OCI-M1 (cell line): ENCODE data around the gene APBB3.

ENCODE experiments used
- DNase-seq: peaks from one replicate; lab custom pipeline; 2025; lab: John Stamatoyannopoulos, UW

APBB3 gene

DNA sequence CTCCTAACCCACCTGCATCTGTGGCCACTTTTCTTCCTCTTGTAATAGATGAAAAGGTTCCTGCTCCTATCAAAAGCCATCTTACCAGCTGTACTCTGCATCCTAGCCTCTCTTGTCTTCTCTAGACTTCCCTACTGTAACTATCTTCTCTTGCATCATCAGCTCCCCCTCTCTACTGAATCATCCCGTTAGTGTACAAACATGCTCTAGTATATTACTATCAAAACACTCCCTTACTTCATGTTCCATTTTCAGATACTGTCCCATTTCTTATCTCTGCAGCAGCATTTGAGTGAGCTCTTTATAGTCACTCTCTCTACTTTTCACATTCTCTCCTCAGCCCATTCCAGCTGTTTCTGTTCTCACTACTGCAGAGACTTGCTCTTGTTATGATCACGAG is 9.9 kb downstream of the APBB3 start:
- DNase-seq: peak; percentile 65

- DNase-seq: peak; percentile 26
Observed at GRCh38 chr5:140553657-140554056, 10.7 kb downstream of the APBB3 start.

GRCh38 chr5:140551872-140552271 is 12.5 kb downstream of the APBB3 start:
- no peak for DNase-seq

GRCh38 chr5:140550147-140551079 is 14.0 kb downstream of the APBB3 start:
- DNase-seq: no peak

DNA sequence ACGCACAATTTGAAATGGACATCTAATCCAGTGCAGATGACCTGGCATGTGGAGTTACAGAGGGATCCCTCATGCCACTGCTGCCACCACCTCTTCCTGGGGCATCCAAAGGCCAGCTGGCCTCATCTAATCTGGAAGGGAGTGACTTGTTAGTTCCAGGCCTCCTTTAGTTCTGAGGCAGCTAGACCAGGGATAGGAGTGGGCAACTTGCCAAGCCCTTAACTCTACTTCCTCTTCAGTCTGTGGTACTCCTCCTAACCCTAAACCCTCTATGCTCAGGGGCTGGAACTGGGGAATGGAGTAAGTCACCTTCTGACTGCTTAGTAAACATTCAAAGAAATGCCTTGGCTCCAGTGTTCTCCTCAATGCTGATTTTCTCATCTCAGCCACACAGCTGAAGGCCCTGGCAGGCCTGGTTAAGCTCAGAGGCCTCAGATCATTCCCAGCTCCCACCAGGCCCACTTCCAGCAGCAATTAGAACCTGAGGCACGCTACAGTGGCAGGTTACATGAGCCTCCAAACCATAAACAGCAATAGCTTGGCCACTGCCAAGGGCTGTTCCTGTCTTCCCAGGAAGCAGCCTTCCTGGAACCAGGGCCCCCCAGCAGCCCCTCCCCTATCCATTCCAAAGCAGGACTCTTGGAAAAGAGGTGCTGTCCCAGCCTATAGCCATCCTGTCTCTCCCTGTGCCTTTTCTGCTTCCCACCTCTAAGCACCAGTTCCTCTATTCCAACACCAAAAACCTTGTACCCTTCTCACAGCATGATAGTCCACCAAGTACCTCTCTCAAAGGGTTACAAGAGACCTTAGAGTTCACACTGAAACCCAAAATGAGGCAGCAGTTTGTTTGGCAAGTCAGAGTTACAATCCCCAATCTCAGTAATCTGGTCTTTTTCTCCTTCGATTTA is 14.9 kb downstream of the APBB3 start:
- DNase-seq: peak; percentile 85

GRCh38 chr5:140548791-140549190 is 15.6 kb downstream of the APBB3 start:
- no peak for DNase-seq

- DNase-seq: peak; percentile 62
Observed at GRCh38 chr5:140548300-140548688, 16.1 kb downstream of the APBB3 start.

DNA sequence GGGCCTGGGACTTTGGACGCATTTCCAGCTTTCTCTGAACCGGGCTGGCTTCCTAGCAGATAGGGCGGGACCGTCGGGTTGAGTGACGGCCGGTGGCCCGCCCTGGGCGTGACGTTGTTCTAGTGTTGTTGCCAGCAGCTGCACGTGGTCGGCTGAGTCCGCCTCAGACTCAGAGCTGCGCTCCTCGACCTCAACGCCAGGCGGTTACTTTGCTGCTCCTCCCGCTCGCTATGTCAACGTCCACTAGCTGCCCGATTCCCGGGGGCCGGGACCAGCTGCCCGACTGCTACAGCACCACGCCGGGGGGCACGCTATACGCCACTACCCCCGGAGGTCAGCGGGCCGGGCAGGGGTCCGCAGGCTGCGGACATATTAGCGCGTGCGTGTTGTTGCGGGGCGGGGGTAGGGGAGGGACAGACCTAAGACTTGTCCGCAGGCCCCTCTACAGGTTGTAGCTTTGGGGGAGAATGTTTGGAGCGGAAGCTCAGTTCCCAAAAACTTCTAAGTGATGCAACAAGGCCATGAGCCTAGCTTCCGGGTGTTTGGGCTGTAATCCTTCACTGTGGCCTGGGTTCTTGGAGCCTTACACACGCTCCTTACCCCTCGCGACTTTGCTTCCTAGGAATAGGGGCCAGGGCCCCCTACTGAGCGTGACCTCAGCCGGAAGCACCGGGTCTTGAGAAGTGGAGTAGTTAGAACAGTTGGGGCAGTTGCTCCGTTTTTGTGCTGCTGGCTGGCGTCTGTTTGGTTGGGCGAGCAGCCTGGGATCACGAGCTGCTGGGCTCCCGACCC is 16.7 kb downstream of the APBB3 start, which contains the start of gene EIF4EBP3:
TSS of gene EIF4EBP3 (plus strand) at position 155 of the 792 bp plus-strand sequence. CDS start at position 231, 76 bp downstream.
- DNase-seq: peak; percentile 96

GRCh38 chr5:140546851-140547507 is 17.4 kb downstream of the APBB3 start:
- no peak for DNase-seq

DNA sequence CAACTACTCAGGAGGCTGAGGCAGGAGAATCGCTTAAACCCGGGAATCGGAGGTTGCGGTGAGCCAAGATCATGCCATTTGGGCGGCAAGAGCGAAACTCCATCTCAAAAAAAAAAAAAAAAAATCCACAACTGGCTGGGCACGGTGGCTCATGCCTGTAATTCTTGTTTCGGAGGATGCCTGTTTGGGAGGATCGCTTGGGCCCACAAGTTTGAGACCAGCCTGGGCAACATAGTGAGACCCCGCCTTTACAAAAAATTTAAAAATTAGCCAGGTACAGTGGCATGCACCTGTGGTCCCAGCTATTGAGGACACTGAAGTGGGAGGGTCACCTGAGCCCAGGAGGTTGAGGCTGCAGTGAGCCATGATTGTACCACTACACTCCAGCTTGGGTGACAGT is 18.8 kb downstream of the APBB3 start:
- no peak for DNase-seq

GRCh38 chr5:140544986-140545385 is 19.4 kb downstream of the APBB3 start:
- no peak for DNase-seq

- DNase-seq: no peak
Observed at GRCh38 chr5:140542972-140543371, 21.4 kb downstream of the APBB3 start.

DNA sequence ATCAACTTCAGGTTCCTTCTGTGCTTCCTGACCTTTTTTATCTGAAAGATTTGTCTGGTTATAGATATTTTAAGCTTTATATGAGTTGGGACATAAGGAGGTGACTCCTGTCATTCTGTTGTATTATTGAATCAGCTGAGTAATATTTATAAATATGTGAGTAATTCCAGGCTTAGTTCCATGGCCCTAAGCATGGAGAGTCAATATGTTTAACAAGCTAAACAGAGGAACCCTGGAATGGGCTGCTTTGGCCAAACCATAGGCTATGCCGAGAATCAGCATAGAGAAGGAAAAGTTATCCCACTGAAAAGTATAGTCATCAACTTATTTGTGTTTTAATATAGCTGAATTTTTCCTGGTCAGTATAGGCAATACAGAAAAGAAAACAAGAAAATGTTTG is 24.2 kb downstream of the APBB3 start:
- DNase-seq: no peak

DNA sequence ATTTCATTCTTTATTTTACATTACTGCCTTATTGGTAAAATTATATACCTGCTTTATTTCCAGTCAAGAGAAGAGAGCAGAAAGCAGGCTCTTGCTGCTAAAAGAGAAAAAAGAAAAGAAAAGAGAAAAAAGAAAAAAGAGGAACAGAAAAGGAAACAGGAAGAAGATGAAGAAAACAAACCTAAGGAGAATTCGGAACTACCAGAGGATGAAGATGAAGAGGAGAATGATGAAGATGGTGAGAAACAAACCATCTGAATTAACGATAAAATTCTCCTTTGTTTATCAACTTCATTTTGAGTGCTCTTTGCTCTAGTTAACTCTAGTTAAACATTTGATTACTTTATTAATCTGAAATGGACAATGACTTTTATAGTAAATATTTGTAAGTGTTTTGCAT is 40.4 kb downstream of the APBB3 start:
- DNase-seq: no peak

DNA sequence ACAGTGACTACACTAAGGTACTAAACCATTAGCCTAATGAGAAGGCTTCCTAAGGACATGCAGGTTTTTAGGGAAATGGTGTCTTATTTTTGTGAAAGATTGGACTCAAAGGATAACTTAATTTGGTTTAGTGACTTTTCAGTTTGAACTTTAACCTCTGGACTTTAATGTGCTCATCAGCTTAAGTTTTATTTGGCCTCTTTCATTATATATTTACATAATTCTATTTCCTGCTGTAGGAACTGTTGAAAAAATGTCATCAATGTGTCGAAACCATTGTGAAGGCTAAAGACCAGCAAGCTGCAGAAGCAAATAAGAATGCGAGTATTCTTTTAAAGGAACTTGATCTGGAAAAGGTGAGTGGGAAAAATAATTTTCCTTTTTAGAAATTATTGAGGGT is 51.3 kb downstream of the APBB3 start:
- no peak for DNase-seq

- DNase-seq: no peak
Observed at GRCh38 chr5:140509898-140510297, 54.5 kb downstream of the APBB3 start.
